ENCODE results near the gene NEU4.

Gene NEU4

DNA sequence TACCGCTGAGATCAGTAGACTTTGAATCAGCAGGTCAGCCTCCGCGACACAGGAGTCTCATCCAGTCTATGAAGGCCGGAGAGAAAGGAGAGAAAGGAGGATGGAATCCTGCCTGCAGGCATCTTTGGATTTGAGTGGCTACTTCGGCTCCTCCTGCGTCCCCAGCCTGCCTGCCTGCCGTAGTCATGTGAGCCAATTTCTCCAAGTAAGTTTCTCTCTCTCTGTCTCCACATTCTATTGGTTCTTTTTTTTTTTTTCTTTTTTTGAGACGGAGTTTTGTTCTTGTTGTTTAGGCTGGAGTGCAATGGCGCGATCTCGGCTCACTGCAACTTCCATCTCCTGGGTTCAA is 33.0 kb downstream of the NEU4 start:
- TF ChIP-seq SP1 (IDR thresholded peaks at IDR 0.05), result no peak
- no peak for TF ChIP-seq ARNT (IDR thresholded peaks at IDR 0.05)
- TF ChIP-seq L3MBTL2 (conservative IDR thresholded peaks at IDR 0.05), result no peak
- no peak for TF ChIP-seq BHLHE40 (IDR thresholded peaks at IDR 0.05; ENCODE audit: borderline replicate concordance)
- no peak for TF ChIP-seq SUZ12 (IDR thresholded peaks at IDR 0.05)
- TF ChIP-seq FOXM1 (IDR thresholded peaks at IDR 0.05; ENCODE audit: borderline replicate concordance), result no peak
- TF ChIP-seq CTBP1 (IDR thresholded peaks at IDR 0.05; ENCODE audit: borderline replicate concordance), result no peak
- TF ChIP-seq ELF4 (IDR thresholded peaks at IDR 0.05), result no peak
- TF ChIP-seq FOXK2 (IDR thresholded peaks at IDR 0.05), result no peak
- no peak for TF ChIP-seq NFRKB (IDR thresholded peaks at IDR 0.05)
- no peak for TF ChIP-seq TARDBP (IDR thresholded peaks at IDR 0.05)
- TF ChIP-seq ZNF384 (IDR thresholded peaks at IDR 0.05), result no peak
- TF ChIP-seq HDGF (IDR thresholded peaks at IDR 0.05; ENCODE audit: borderline replicate concordance), result no peak
- DNase-seq (ENCODE audit: extremely low spot score), result no peak
- CTCF ChIA-PET, result no interaction called here
- POLR2A ChIA-PET, result no interaction called here

DNA sequence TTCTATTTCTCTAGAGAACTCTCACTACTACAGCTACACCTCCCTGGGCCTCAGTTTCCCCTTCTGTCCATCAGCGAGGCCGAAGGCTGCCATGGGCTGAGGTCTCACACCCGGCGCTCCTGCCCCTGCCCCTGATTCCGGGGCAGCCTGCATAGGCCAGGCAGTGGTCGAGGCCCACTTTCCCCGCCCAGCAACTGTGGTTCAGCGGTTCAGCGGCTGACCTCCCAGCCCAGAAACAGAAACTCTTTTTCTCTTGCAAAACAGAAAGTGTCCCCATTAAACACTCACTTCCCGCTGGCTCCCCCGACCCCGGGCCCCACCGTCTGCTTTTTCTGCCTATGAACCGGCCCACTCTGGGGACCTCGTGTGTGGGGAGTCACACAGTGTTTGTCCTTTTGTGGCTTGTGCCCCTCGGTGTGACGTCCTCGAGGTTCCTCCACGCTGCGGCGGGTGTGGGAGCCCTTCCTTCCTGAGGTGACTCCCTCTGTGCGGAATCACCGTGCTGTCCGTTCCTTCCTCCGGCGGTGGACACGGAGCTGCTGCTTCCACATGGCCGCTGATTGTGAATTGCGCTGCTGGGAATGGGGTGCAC is 33.7 kb downstream of the NEU4 start:
- DNase-seq (ENCODE audit: extremely low spot score), result no peak
- ChIA-PET CTCF (no interaction called here), POLR2A (no interaction called here)
- TF ChIP-seq SUZ12 (IDR thresholded peaks at IDR 0.05) (no peak), ELF4 (IDR thresholded peaks at IDR 0.05) (no peak), CTBP1 (IDR thresholded peaks at IDR 0.05; ENCODE audit: borderline replicate concordance) (no peak), FOXA1 (IDR thresholded peaks at IDR 0.05) (no peak)

DNA sequence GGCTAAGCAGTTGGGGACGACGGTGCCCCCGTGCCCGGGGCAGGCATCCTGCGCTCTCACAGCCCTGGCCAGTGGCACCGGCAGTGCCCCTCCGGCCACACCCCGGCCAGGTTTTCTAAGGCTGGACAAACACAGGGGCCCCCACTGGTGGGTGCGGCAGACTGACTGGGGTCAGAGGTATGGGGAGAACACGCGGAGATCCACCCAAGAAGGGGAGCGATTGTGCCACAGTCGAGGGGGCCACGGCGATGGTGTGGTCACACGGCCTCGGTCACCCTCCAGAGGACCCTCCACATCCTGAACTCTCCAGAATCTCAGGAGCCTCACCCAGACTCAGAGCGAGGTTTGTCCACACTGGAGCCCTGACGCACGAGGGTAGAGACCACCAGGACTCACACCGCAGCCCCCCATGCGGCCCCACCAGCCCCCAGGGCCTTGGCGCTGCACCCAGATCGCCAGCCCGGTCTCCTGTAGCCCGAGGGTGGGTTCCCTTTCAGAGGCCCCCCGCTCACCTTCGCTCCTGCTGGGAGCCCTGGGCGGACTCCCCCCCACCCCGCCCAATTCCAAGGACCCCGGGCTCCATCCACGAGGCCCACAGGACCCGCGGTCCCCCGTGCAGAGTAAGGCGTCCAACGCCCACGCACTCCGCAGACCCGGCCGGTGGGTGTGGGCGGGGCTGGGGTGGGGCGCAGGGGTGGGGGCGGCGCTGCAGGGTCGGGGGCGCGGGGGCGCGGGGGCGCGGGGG is 34.5 kb downstream of the NEU4 start:
- no peak for DNase-seq (ENCODE audit: extremely low spot score)
- POLR2A ChIA-PET, result no interaction called here
- CTCF ChIA-PET, result no interaction called here

GRCh38 chr2:241844066-241844728 is 35.2 kb downstream of the NEU4 start:
- TF ChIP-seq HDGF (IDR thresholded peaks at IDR 0.05; ENCODE audit: borderline replicate concordance) (no peak), FOXM1 (IDR thresholded peaks at IDR 0.05; ENCODE audit: borderline replicate concordance) (no peak), LEF1 (IDR thresholded peaks at IDR 0.05; ENCODE audit: borderline replicate concordance) (peak; percentile 76; the same call in 1 of the 2 replicates)
- TF ChIP-seq, protein P1, sequence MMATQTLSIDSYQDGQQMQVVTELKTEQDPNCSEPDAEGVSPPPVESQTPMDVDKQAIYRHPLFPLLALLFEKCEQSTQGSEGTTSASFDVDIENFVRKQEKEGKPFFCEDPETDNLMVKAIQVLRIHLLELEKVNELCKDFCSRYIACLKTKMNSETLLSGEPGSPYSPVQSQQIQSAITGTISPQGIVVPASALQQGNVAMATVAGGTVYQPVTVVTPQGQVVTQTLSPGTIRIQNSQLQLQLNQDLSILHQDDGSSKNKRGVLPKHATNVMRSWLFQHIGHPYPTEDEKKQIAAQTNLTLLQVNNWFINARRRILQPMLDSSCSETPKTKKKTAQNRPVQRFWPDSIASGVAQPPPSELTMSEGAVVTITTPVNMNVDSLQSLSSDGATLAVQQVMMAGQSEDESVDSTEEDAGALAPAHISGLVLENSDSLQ (IDR thresholded peaks at IDR 0.05), result peak; percentile 68
- peak; percentile 77 for DNase-seq (ENCODE audit: extremely low spot score)
- ChIA-PET POLR2A (no interaction called here), CTCF (interaction anchor here (0.6 kb wide), 1 partner anchor 982 kb away, joined by 3 read pairs; no protein-coding TSS in a partner anchor)

More for the DNA sequence above, 34.5 kb downstream of the NEU4 start:
- TF ChIP-seq HDGF (IDR thresholded peaks at IDR 0.05; ENCODE audit: borderline replicate concordance) (no peak), FOXM1 (IDR thresholded peaks at IDR 0.05; ENCODE audit: borderline replicate concordance) (no peak), LEF1 (IDR thresholded peaks at IDR 0.05; ENCODE audit: borderline replicate concordance) (no peak), BHLHE40 (IDR thresholded peaks at IDR 0.05; ENCODE audit: borderline replicate concordance) (no peak), ZNF384 (IDR thresholded peaks at IDR 0.05) (no peak), ELF4 (IDR thresholded peaks at IDR 0.05) (no peak), NFRKB (IDR thresholded peaks at IDR 0.05) (no peak), SP1 (IDR thresholded peaks at IDR 0.05) (no peak), TARDBP (IDR thresholded peaks at IDR 0.05) (no peak), FOXA1 (IDR thresholded peaks at IDR 0.05) (no peak), ARNT (IDR thresholded peaks at IDR 0.05) (no peak)
- TF ChIP-seq, protein P1 (IDR thresholded peaks at IDR 0.05), result no peak

GRCh38 chr2:241844831-241845578 is 36.0 kb downstream of the NEU4 start:
- DNase-seq (ENCODE audit: extremely low spot score), result no peak
- ChIA-PET CTCF (interaction anchor here (0.6 kb wide), 2 partner anchors 33 to 983 kb away, joined by 3 to 8 read pairs; no protein-coding TSS in a partner anchor), POLR2A (no interaction called here)
- TF ChIP-seq SUZ12 (IDR thresholded peaks at IDR 0.05), result no peak
- TF ChIP-seq ELF4 (IDR thresholded peaks at IDR 0.05), result no peak
- no peak for TF ChIP-seq TARDBP (IDR thresholded peaks at IDR 0.05)
- TF ChIP-seq L3MBTL2 (conservative IDR thresholded peaks at IDR 0.05), result no peak
- TF ChIP-seq FOXM1 (IDR thresholded peaks at IDR 0.05; ENCODE audit: borderline replicate concordance), result no peak
- TF ChIP-seq HDGF (IDR thresholded peaks at IDR 0.05; ENCODE audit: borderline replicate concordance), result no peak
- TF ChIP-seq ARNT (IDR thresholded peaks at IDR 0.05), result no peak
- TF ChIP-seq BHLHE40 (IDR thresholded peaks at IDR 0.05; ENCODE audit: borderline replicate concordance), result no peak
- TF ChIP-seq SP1 (IDR thresholded peaks at IDR 0.05), result no peak
- no peak for TF ChIP-seq CTBP1 (IDR thresholded peaks at IDR 0.05; ENCODE audit: borderline replicate concordance)
- no peak for TF ChIP-seq FOXA1 (IDR thresholded peaks at IDR 0.05)
- no peak for TF ChIP-seq FOXK2 (IDR thresholded peaks at IDR 0.05)
- no peak for TF ChIP-seq NFRKB (IDR thresholded peaks at IDR 0.05)
- no peak for TF ChIP-seq LEF1 (IDR thresholded peaks at IDR 0.05; ENCODE audit: borderline replicate concordance)
- TF ChIP-seq ZNF384 (IDR thresholded peaks at IDR 0.05), result no peak
- TF ChIP-seq, protein P1 (IDR thresholded peaks at IDR 0.05), result no peak

Measured in HEK293T (cell line).